NT2/D1 (cell line): Measurements from ENCODE around the gene NRGN.
"Not testable (repeated sequence)": the region's sequence is repeated elsewhere in the genome, so short reads cannot be mapped to it uniquely, and the experiment has no call there.

Source experiments
- DNase-seq: peaks from one replicate; pipeline ENCODE4 v3.0.0-alpha.2; 2011; ENCODE audit warnings: low read depth, low spot score
- H3K27me3 ChIP-seq: 2 replicates; pipeline ENCODE4 v1.6.0; 2011; ENCODE audit warnings: mild to moderate bottlenecking; ENCODE audit not compliant: insufficient read length, insufficient read depth
- H3K36me3 ChIP-seq: 2 replicates; pipeline ENCODE4 v1.6.1; 2011; ENCODE audit warnings: mild to moderate bottlenecking, low read length, mixed read lengths; ENCODE audit not compliant: insufficient read depth, insufficient read length
- H3K4me1 ChIP-seq: 2 replicates; pipeline ENCODE4 v1.5.1; 2011; ENCODE audit not compliant: insufficient read depth, insufficient read length
- H3K4me3 ChIP-seq: 2 replicates; pipeline ENCODE4 v1.5.1; 2011; ENCODE audit warnings: low read depth; ENCODE audit not compliant: insufficient read length
- H3K9ac ChIP-seq: 2 replicates; pipeline ENCODE4 v1.6.0; 2011; ENCODE audit warnings: low read depth; ENCODE audit not compliant: insufficient read length
- H3K9me3 ChIP-seq: 2 replicates; pipeline ENCODE4 v1.5.1; 2011; ENCODE audit warnings: mild to moderate bottlenecking, low read length; ENCODE audit not compliant: insufficient read depth
- SUZ12 ChIP-seq: IDR thresholded peaks from 2 replicates; pipeline ENCODE4 v1.6.1; 2011; ENCODE audit not compliant: insufficient read length, insufficient read depth; ENCODE audit errors: extremely low read depth
- YY1 ChIP-seq: IDR thresholded peaks from 2 replicates; pipeline ENCODE4 v1.6.1; 2011; ENCODE audit not compliant: insufficient read length, insufficient read depth
- ZNF274 ChIP-seq: IDR thresholded peaks from 2 replicates; pipeline ENCODE4 v1.6.1; 2011; ENCODE audit warnings: mild to moderate bottlenecking, low read depth, low read length

NRGN gene

DNA sequence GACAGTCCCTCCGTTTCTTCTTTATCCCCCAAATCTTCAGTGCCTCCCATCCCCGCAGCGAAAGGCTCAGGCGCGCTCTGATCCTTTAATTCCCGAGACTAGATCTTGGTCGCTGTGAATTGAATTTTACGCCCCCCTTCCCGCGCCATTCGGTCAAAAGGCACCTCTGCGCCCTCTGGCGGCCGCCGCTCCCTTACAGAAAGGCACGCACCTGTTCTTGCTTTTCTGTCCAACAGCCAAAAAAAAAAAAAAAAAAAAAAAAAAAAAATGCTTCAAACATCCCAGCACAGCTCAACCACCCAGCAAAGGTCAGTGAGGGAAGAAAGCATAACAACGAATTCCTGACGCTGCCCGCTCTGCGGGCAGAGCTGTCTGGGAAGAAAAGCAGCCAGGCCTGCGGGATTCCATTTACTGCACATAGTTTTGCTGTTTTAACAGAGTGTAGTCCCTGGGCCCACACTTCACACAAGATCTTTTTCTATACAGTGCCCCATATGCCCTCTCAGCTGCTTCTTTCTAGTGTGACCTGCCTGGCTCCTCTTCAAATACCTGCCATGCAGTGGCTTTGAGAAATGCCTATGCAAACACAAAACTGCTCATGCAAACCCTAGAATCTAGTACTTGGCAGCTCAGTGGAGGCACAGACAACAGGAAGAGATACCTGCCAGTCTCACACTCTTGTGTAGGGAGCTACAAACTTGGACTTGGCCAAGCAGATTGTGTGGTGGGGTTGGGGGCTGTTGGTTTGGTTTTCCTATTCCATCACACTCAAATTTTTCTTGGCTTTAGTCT is 23.6 kb downstream of the NRGN start:
- H3K9ac ChIP-seq: peak overlapping the region; percentile 76
- DNase-seq: peak; percentile 75
- H3K9me3 ChIP-seq: no peaks in the 10 kb centered on the region; the same call in 1 of the 2 replicates
- H3K36me3 ChIP-seq: peaks cover 26% of the 10 kb centered on the region
- peaks cover 37% of the 10 kb centered on the region for H3K27me3 ChIP-seq
- TF ChIP-seq SUZ12: no peak
- peak overlapping the region; percentile 57 for H3K4me3 ChIP-seq
- peaks cover 3% of the 10 kb centered on the region for H3K4me1 ChIP-seq

DNA sequence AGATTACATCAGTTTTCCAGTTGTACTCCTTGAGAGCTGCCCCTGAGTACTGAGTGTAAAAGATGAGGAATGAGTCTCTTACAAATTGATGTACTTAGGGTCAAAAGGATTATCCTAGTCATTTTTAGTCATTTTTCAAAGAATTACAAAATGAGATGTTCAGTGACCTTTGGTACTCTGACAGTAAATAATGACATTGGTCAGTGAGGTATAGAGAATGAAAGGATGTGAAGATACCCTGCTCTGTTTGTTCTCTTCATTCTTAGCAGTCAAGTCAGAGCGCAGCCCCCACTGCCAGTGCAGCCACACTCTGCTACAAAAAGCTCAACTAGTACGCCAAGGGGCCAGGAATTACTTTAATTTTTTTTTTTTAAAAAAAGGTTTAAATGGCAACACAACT is 26.4 kb downstream of the NRGN start:
- Histone ChIP-seq H3K9me3 (no peaks in the 10 kb centered on the region), H3K4me3 (no peak overlapping the region), H3K36me3 (peaks cover 37% of the 10 kb centered on the region), H3K27me3 (peaks cover 9% of the 10 kb centered on the region), H3K4me1 (no peaks in the 10 kb centered on the region), H3K9ac (no peak overlapping the region)
- TF ChIP-seq SUZ12: no peak
- TF ChIP-seq ZNF274: no peak
- TF ChIP-seq YY1: no peak
- DNase-seq: no peak

DNA sequence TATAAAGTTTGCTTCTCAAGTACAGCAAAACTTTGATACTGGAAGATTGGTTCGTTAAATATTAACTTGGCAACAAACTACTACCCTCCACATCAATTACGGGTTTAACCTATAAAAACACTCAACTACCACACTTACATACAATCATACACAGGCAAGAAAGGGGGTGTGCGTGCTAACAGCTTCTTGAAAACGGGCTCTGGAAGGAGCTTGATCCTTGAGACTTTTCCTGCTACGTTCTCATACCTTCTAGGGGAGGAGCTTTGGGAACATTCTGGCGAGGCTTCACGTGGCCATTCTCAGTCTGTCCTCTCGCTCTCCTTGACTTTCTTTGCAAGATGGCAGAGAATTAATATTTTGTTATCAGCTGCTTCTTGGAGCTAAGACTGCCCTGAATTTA is 29.2 kb downstream of the NRGN start:
- TF ChIP-seq ZNF274: no peak
- TF ChIP-seq SUZ12: no peak
- H3K27me3 ChIP-seq: no peaks in the 10 kb centered on the region
- peaks cover 60% of the 10 kb centered on the region for H3K36me3 ChIP-seq
- H3K4me3 ChIP-seq: no peak overlapping the region
- H3K9ac ChIP-seq: no peak overlapping the region
- no peaks in the 10 kb centered on the region for H3K9me3 ChIP-seq
- H3K4me1 ChIP-seq: no peaks in the 10 kb centered on the region
- no peak for DNase-seq

DNA sequence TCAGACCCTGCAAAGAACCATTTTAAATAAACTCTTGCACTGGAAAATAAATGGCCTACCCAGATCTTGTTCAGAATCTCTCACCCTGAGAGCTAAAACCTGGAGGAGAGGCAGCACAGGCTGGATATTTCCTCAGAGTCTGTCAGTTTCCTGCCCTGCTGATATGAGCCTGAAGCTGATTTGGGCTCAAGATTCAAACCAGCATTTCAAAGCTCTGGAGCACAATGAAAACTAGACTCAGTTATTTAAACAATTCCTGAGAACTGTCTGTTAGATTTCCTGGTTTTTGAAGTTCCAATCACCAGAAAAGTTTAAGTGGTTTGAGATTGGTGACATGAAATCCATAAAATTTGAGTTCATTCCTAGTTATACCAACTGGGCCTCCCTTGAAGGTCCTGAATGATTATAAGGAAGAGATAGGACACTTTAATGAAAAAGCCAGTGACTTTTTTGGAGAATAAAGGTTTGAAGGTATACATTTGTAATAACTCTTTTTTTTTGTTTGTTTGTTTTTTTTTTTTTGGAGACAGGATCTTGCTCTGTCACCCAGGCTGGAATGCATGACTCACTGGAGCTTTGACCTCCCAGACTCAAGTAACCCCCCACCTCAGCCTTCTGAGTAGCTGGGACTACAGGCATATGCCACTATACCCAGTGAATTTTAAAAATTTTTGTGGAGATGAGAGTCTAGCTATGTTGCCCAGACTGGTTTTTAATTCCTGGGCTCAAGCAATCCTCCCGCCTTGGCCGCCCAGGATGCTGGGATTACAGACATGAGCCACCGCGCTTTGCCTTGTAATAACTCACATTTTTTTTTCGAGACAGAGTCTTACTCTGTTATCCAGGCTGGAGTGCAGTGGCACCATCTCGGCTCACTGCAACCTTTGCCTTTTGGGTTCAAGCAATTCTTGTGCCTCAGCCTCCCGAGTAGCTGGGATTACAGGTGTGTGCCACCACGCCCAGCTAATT is 30.3 kb downstream of the NRGN start:
- TF ChIP-seq SUZ12 (no peak), ZNF274 (no peak), YY1 (no peak)
- no peak overlapping the region for H3K4me3 ChIP-seq
- no peaks in the 10 kb centered on the region for H3K27me3 ChIP-seq
- H3K9ac ChIP-seq: no peak overlapping the region
- peaks cover 62% of the 10 kb centered on the region for H3K36me3 ChIP-seq
- no peak for DNase-seq
- H3K4me1 ChIP-seq: no peaks in the 10 kb centered on the region
- no peaks in the 10 kb centered on the region for H3K9me3 ChIP-seq

DNA sequence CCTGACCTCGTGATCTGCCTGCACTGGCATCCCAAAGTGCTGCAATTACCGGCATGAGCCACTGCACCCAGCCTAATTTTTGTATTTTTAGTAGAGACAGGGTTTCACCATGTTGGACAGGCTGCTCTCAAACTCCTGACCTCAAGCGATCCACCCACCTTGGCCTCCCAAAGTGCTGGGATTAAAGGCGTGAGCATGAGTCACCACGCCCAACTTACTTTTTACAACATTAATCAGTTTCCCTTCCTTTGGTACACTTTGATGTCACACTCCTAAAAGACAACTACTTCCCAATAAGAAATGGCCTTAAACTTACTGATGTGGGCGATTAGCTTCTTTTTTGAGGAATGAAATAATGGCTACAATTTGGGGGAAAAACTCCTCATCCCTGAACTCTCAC is 31.2 kb downstream of the NRGN start:
- H3K4me1 ChIP-seq, DNase-seq, H3K27me3 ChIP-seq, H3K9me3 ChIP-seq, H3K9ac ChIP-seq, H3K4me3 ChIP-seq: not testable (repeated sequence)
- peaks cover 60% of the 10 kb centered on the region for H3K36me3 ChIP-seq

DNA sequence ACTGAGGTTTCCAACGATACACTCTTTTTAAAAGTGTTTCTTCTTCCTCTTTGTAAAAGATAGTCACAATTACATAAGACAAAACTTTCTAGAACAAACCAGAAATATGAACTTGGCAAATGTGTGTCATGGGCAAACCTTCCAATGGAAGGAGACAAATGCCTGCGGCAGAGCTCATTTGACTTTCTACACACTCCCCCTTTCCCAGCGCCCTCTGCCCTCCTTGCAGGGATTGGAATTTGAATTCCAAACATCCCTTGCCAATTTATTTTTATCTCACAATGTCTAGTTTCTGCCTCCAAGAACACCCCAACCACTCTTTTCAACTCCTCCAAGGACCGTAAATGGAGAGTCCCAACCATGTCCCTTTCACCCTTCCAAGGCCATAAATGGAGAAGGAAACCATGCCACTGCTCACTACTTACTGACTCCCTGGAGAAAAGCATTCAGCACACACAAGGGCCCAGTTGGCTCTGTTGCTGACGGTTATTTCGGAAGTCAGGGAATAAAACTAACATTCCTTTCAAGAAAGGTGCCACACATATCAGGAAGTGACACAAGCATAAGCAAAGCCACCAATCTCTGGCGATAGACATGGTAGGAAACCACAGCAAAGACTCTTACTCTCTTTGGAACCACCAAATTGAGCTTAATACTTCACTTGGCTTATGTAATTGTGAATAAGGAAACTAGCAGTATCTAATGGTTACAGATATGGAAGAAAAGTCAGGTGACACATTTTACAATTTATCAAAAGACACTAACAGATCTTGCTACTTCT is 37.3 kb downstream of the NRGN start:
- H3K27me3 ChIP-seq: no peaks in the 10 kb centered on the region
- TF ChIP-seq ZNF274: no peak
- TF ChIP-seq SUZ12: no peak
- no peak for TF ChIP-seq YY1
- H3K4me1 ChIP-seq: no peaks in the 10 kb centered on the region
- no peaks in the 10 kb centered on the region for H3K9me3 ChIP-seq
- no peak for DNase-seq
- H3K9ac ChIP-seq: no peak overlapping the region
- H3K4me3 ChIP-seq: no peak overlapping the region
- H3K36me3 ChIP-seq: peaks cover 36% of the 10 kb centered on the region

DNA sequence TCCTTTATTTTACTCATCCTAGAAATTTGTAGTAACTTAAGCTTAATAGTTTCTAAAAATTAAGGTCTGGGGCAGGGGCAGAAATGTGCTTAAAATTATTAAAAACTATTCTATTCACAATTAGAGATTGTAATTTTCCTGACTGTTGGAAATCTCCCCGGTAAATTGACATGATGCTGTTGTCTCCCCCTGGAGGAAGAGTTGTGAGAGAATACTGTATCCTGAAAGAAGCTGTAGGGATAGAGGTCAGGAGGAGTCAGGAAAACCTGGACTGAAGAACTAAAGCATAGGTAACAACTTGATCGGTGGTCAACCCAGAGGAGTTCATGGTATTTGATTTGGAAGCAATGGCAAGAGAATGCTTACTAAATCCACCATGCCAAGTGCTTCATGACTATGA is 38.5 kb downstream of the NRGN start:
- Histone ChIP-seq H3K9ac (no peak overlapping the region), H3K4me1 (no peaks in the 10 kb centered on the region), H3K27me3 (no peaks in the 10 kb centered on the region), H3K36me3 (peaks cover 27% of the 10 kb centered on the region), H3K9me3 (no peaks in the 10 kb centered on the region), H3K4me3 (no peak overlapping the region)
- TF ChIP-seq ZNF274: no peak
- TF ChIP-seq YY1: no peak
- TF ChIP-seq SUZ12: no peak
- no peak for DNase-seq
